H7 (cell line): ENCODE measurements around the gene LRIG1. TPM values are rescaled to one million over a fixed set of nuclear protein-coding genes. Genes with fewer than 3 reads are reported as not detected.

ENCODE experiments used
- DNase-seq: peaks from one replicate; pipeline ENCODE4 v3.0.0; 2012
- H3K27me3 ChIP-seq: 2 replicates; pipeline ENCODE4 v1.6.0; 2011; ENCODE audit warnings: mild to moderate bottlenecking, low read length; ENCODE audit not compliant: control insufficient read depth, insufficient read depth
- H3K36me3 ChIP-seq: replicated peaks from 2 replicates; pipeline ENCODE4 v1.5.1; 2011; ENCODE audit warnings: low read length; ENCODE audit not compliant: control insufficient read depth, insufficient read depth
- H3K4me3 ChIP-seq: 2 replicates; pipeline ENCODE4 v1.5.1; 2011; ENCODE audit warnings: low read depth, mild to moderate bottlenecking, control low read depth, low read length, moderate library complexity; ENCODE audit not compliant: insufficient read depth
- total RNA-seq: library from RNA; depleted of rRNA; stranded (reverse); fragments of >200 nt; shearing (Covaris generic); gene quantifications from 2 replicates; pipeline ENCODE4 v1.2.3, GENCODE V29; 2014

LRIG1 gene
- total RNA-seq, 1 experiment from 2014 or later, result 69.7 TPM

- H3K4me3 ChIP-seq, result no peak overlapping the region
- H3K27me3 ChIP-seq, result no peaks in the 10 kb centered on the region
- no peak for DNase-seq
Measured at GRCh38 chr3:66371432-66371831, 129.4 kb downstream of the LRIG1 start.

GRCh38 chr3:66370179-66370578, 130.6 kb downstream of the LRIG1 start:
- no peak for DNase-seq
- Histone ChIP-seq H3K36me3 (no peaks in the 10 kb centered on the region), H3K27me3 (no peaks in the 10 kb centered on the region), H3K4me3 (no peak overlapping the region)

More at GRCh38 chr3:66371432-66371831, 129.4 kb downstream of the LRIG1 start:
- no peaks in the 10 kb centered on the region for H3K36me3 ChIP-seq

- Histone ChIP-seq H3K27me3 (no peaks in the 10 kb centered on the region), H3K36me3 (no peaks in the 10 kb centered on the region), H3K4me3 (no peak overlapping the region)
- no peak for DNase-seq
Measured at GRCh38 chr3:66367979-66368378, 132.8 kb downstream of the LRIG1 start.

GRCh38 chr3:66366747-66367146, 134.1 kb downstream of the LRIG1 start:
- H3K4me3 ChIP-seq, result no peak overlapping the region
- no peak for DNase-seq
- no peaks in the 10 kb centered on the region for H3K36me3 ChIP-seq
- H3K27me3 ChIP-seq, result no peaks in the 10 kb centered on the region

- Histone ChIP-seq H3K4me3 (no peak overlapping the region), H3K27me3 (no peaks in the 10 kb centered on the region), H3K36me3 (no peaks in the 10 kb centered on the region)
- DNase-seq, result no peak
Measured at GRCh38 chr3:66365080-66365479, 135.7 kb downstream of the LRIG1 start.

- no peak overlapping the region for H3K4me3 ChIP-seq
- DNase-seq, result no peak
- H3K36me3 ChIP-seq, result no peaks in the 10 kb centered on the region
Measured at GRCh38 chr3:66363148-66363547, 137.7 kb downstream of the LRIG1 start.

GRCh38 chr3:66362541-66362941, 138.3 kb downstream of the LRIG1 start:
- Histone ChIP-seq H3K36me3 (no peaks in the 10 kb centered on the region), H3K27me3 (no peaks in the 10 kb centered on the region), H3K4me3 (no peak overlapping the region)
- no peak for DNase-seq

More at GRCh38 chr3:66363148-66363547, 137.7 kb downstream of the LRIG1 start:
- no peaks in the 10 kb centered on the region for H3K27me3 ChIP-seq

- no peak for DNase-seq
- Histone ChIP-seq H3K36me3 (no peaks in the 10 kb centered on the region), H3K27me3 (no peaks in the 10 kb centered on the region), H3K4me3 (no peak overlapping the region)
Measured at GRCh38 chr3:66361356-66361755, 139.5 kb downstream of the LRIG1 start.

- Histone ChIP-seq H3K4me3 (no peak overlapping the region), H3K27me3 (no peaks in the 10 kb centered on the region), H3K36me3 (no peaks in the 10 kb centered on the region)
- DNase-seq, result no peak
Measured at GRCh38 chr3:66355997-66356396, 144.8 kb downstream of the LRIG1 start.

- Histone ChIP-seq H3K27me3 (no peaks in the 10 kb centered on the region), H3K36me3 (no peaks in the 10 kb centered on the region), H3K4me3 (no peak overlapping the region)
- DNase-seq, result no peak
Measured at GRCh38 chr3:66355394-66355793, 145.4 kb downstream of the LRIG1 start.

- DNase-seq, result no peak
- no peaks in the 10 kb centered on the region for H3K27me3 ChIP-seq
- no peak overlapping the region for H3K4me3 ChIP-seq
- no peaks in the 10 kb centered on the region for H3K36me3 ChIP-seq
Measured at GRCh38 chr3:66354001-66354400, 146.8 kb downstream of the LRIG1 start.

- no peak overlapping the region for H3K4me3 ChIP-seq
- no peak for DNase-seq
Measured at GRCh38 chr3:66353530-66353929, 147.3 kb downstream of the LRIG1 start.

GRCh38 chr3:66353039-66353438, 147.8 kb downstream of the LRIG1 start:
- Histone ChIP-seq H3K36me3 (no peaks in the 10 kb centered on the region), H3K27me3 (no peaks in the 10 kb centered on the region), H3K4me3 (no peak overlapping the region)
- no peak for DNase-seq

More at GRCh38 chr3:66353530-66353929, 147.3 kb downstream of the LRIG1 start:
- H3K27me3 ChIP-seq, result no peaks in the 10 kb centered on the region
- H3K36me3 ChIP-seq, result no peaks in the 10 kb centered on the region

GRCh38 chr3:66350601-66351000, 150.2 kb downstream of the LRIG1 start:
- H3K36me3 ChIP-seq, result no peaks in the 10 kb centered on the region
- H3K27me3 ChIP-seq, result no peaks in the 10 kb centered on the region
- no peak overlapping the region for H3K4me3 ChIP-seq
- no peak for DNase-seq

- Histone ChIP-seq H3K27me3 (no peaks in the 10 kb centered on the region), H3K4me3 (no peak overlapping the region), H3K36me3 (no peaks in the 10 kb centered on the region)
- DNase-seq, result no peak
Measured at GRCh38 chr3:66348704-66349103, 152.1 kb downstream of the LRIG1 start.
